ENCODE measurements around the gene RAB37.

RAB37 gene

GRCh38 chr17:74760404-74761105, 23.5 kb downstream of the RAB37 start:
- peak; percentile 78 for DNase-seq (ENCODE audit: low read depth, low spot score)

GRCh38 chr17:74761419-74761818, 24.4 kb downstream of the RAB37 start:
- DNase-seq (ENCODE audit: low read depth, low spot score), result no peak

GRCh38 chr17:74761931-74762330, 24.9 kb downstream of the RAB37 start:
- DNase-seq (ENCODE audit: low read depth, low spot score), result peak; percentile 1

GRCh38 chr17:74763565-74764387, 26.7 kb downstream of the RAB37 start:
- peak; percentile 4 for DNase-seq (ENCODE audit: low read depth, low spot score)

GRCh38 chr17:74764751-74765286, 27.8 kb downstream of the RAB37 start:
- DNase-seq (ENCODE audit: low read depth, low spot score), result peak; percentile 1

- DNase-seq (ENCODE audit: low read depth, low spot score), result no peak
These were observed 29.4 kb downstream of the RAB37 start for GRCh38 chr17:74766413-74766812.

GRCh38 chr17:74767111-74767516, 30.1 kb downstream of the RAB37 start:
- DNase-seq (ENCODE audit: low read depth, low spot score), result no peak

- DNase-seq (ENCODE audit: low read depth, low spot score), result no peak
These were observed 31.2 kb downstream of the RAB37 start for GRCh38 chr17:74768069-74768762.

GRCh38 chr17:74768763-74769114, 31.7 kb downstream of the RAB37 start:
- no peak for DNase-seq (ENCODE audit: low read depth, low spot score)

- DNase-seq (ENCODE audit: low read depth, low spot score), result no peak
These were observed 32.3 kb downstream of the RAB37 start for GRCh38 chr17:74769266-74769855.

- no peak for DNase-seq (ENCODE audit: low read depth, low spot score)
These were observed 32.9 kb downstream of the RAB37 start for GRCh38 chr17:74769856-74770497.

- DNase-seq (ENCODE audit: low read depth, low spot score), result peak; percentile 79
These were observed 33.7 kb downstream of the RAB37 start for GRCh38 chr17:74770498-74771318.

- no peak for DNase-seq (ENCODE audit: low read depth, low spot score)
These were observed 34.4 kb downstream of the RAB37 start for GRCh38 chr17:74771319-74771914.

GRCh38 chr17:74772053-74772452, 35.0 kb downstream of the RAB37 start:
- DNase-seq (ENCODE audit: low read depth, low spot score), result no peak

GRCh38 chr17:74773414-74773813, 36.4 kb downstream of the RAB37 start:
- no peak for DNase-seq (ENCODE audit: low read depth, low spot score)

- DNase-seq (ENCODE audit: low read depth, low spot score), result no peak
These were observed 36.8 kb downstream of the RAB37 start for GRCh38 chr17:74773871-74774286.

GRCh38 chr17:74775409-74776043, 38.5 kb downstream of the RAB37 start:
- DNase-seq (ENCODE audit: low read depth, low spot score), result no peak

- peak; percentile 99 for DNase-seq (ENCODE audit: low read depth, low spot score)
These were observed 39.2 kb downstream of the RAB37 start, which contains the start of gene NAT9 for GRCh38 chr17:74776044-74776962. Gene NAT9, minus strand, starts transcription at chr17:74776345. Its CDS starts 647 bp downstream, at chr17:74775698.
